HG02623 (cell line): ENCODE results near the gene DNAJC19.
"Not testable (repeated sequence)": the region's sequence is repeated elsewhere in the genome, so short reads cannot be mapped to it uniquely, and the experiment has no call there.

Experiments
- ATAC-seq: cut with Tn5 transposase; IDR thresholded peaks from one replicate; pipeline ENCODE4 v1.9.1; 2021; ENCODE audit warnings: moderate library complexity; ENCODE audit not compliant: unreplicated experiment

Gene DNAJC19

GRCh38 chr3:180989291-180990163 lies at the start of gene DNAJC19:
TSS of gene DNAJC19 (minus strand) at chr3:180989736. CDS start at chr3:180989602, 134 bp downstream.
- ATAC-seq: peak; percentile 98

DNA sequence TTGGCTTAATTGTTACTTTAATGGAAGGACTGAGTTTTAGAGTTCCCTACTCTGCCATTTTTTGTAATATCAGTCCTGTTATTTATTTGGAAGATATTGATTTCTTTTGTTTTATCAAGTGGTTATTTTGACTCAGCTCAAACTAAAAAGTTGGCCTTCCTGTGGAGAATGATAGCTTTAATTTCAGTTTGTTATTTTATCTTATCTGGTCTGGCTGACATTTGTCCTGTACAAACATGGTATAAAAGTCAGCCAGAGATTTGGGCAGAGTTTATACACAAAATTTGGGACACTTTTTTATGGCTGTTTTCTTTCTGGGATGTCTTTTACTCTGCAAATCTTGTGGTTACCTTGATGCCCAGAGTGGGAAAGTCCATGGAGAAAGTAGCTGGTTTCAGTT lies 41.4 kb upstream of the DNAJC19 start:
- ATAC-seq: no peak

GRCh38 chr3:181025204-181025603 lies 35.7 kb upstream of the DNAJC19 start:
- ATAC-seq: no peak

DNA sequence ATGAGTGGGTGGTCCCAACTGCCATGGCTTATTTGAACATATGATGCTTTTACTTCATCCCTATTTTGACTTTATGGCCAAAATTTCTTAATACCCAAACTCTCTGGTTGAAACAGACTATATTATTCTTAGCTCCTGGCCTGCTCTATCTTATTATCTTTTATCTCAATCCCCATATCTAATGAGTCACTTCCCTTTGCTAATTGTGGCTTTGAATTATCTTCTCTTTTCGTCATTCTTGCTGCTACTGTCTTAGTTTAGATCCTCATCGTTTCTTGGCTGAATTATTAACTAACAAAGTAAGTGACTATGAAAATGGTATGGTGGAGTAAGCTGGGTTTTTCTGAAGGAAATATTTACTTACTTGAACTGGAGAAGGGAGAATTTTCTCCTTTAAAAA lies 28.2 kb upstream of the DNAJC19 start:
- no peak for ATAC-seq

DNA sequence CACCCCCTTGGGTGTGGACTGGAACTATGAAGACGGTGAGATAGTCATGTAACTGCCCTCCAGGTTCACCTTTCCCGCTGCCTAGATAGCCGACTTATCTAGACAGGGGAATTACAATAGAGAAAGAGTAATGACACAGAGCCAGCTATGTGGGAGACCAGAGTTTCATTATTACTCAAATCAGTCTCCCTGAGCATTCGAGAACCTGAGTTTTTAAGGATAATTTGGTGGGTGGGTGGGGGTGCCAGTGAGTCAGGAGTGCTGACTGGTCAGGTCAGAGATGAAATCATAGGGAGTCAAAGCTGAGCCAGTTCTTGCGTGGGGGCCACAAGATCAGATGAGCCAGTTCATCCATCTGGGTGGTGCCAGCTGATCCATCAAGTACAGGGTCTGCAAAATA lies 19.7 kb upstream of the DNAJC19 start:
- ATAC-seq: no peak

DNA sequence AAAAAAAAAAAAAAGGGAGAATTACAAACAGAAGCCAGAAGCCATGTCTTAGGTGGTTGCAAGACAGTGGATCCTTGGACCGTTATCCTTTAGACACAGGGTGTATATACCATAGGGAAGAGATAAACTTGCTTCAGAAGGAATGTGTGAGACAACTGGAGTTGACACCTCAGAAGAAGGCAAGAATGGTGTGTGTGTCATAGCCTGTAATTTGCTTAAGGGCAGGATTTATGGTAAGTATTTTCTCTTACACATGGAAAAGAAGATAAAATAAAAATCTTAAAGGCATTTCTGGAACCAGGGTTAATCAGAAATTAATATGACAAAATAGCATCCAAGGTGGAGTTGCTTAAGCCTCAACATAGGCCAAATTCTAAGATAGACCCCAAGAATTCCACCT lies 19.3 kb upstream of the DNAJC19 start:
- ATAC-seq: no peak

DNA sequence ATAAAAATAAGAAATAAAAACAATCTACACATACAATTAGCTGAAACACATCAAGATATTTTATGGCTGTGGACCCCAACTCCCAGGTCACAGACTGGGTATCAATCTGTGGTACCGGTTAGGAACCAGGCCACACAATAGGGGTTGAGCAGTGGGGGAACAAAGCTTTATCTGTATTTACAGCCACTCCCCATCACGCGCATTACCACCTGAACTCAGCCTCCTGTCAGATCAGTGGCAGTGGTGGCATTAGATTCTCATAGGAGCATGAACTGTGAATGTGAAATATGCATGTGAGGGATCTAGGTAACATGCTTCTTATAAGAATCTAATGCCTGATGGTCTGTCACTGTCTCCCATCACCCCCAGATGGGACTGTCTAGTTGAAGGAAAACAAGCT lies 17.7 kb upstream of the DNAJC19 start:
- ATAC-seq: no peak

DNA sequence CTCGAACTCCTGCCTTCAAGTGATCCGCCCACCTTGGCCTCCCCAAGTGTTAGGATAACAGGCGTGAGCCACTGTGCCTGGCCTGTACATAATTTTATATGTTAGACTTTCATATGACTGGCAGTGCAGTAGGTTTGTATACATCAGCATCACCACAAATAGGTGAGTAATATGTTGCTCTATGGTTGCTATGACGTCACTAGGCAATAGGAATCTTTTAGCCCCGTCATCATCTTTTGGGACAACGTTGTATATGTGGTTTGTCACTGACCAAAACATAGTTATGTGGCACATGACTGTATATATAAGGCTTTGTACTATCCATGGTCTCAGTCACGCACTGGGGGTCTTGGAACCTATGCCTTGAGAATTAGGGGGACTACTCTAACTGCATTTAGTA lies 17.0 kb upstream of the DNAJC19 start:
- no peak for ATAC-seq

DNA sequence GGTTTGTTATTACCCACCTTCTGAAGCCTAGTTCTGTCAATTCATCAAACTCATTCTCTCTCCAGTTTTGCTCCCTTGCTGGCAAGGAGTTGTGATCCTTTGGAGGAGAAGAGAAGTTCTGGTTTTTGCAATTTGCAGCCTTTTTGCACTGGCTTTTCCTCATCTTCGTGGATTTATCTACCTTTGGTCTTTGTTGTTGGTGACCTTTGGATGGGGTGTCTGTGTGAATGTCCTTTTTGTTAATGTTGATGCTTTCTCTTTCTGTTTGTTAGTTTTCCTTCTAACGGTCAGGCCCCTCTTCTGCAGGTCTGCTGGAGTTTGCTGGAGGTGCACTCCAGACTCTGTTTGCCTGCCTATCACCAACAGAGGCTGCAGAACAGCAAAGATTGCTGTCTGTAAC lies 13.9 kb upstream of the DNAJC19 start:
- not testable (repeated sequence) for ATAC-seq

DNA sequence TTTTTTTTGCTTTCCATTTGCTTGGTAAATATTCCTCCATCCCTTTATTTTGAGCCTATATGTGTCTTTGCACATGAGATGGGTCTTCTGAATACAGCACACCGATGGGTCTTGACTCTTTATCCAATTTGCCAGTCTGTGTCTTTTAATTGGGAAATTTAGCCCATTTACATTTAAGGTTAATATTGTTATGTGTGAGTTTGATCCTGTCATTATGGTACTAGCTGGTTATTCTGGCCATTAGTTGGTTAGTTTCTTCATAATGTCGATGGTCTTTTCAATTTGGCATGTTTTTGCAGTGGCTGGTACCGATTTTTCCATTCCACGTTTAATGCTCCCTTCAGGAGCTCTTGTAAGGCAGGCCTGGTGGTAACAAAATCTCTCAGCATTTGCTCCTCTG lies 12.8 kb upstream of the DNAJC19 start:
- not testable (repeated sequence) for ATAC-seq

DNA sequence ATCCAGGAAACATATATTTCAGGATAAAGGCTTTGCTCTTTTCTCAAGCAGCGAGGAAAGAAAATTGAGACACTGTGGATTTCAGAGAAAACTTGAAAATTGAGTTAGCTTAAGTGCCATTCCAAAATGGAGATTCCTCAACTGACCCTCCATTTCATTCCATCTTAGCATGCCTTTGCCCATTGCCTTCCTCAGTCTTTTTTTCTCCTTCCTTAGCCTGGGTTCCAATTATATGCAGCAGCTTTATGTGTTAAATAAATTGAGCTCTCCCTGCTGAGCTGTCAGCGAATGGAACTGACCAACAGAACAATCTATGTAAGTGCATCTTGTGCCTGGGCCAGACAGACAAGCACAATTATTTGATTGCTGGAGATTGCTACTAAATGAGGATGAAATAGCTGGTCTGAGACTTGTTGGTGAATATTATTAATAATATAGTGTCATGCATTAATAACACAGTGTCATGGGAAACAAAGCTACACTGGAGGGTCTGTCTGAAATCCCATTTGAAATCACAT lies 6.9 kb upstream of the DNAJC19 start:
- no peak for ATAC-seq

- ATAC-seq: no peak
These were observed 969 bp upstream of the DNAJC19 start for GRCh38 chr3:180990505-180990904.

GRCh38 chr3:180987344-180987743 lies 2.2 kb downstream of the DNAJC19 start:
- ATAC-seq: no peak

DNA sequence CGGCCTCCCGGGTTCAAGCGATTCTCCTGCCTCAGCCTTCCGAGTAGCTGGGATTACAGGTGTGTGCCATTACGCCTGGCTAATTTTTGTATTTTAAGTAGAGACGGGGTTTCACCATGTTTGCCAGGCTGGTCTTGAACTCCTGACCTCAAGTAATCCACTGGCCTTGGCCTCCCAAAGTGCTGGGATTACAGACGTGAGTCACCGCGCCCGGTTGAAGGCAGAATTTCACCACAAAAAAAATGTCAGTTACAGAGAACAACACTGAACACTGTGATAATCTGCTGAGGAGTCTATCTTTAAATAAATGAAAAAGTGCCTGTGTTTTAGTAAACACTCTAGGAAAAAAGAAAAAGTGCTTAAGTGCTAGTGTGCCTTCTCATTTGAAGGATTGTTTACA lies 3.2 kb downstream of the DNAJC19 start:
- ATAC-seq: not testable (repeated sequence)

- no peak for ATAC-seq
These were observed 6.4 kb downstream of the DNAJC19 start for GRCh38 chr3:180983136-180983535.

DNA sequence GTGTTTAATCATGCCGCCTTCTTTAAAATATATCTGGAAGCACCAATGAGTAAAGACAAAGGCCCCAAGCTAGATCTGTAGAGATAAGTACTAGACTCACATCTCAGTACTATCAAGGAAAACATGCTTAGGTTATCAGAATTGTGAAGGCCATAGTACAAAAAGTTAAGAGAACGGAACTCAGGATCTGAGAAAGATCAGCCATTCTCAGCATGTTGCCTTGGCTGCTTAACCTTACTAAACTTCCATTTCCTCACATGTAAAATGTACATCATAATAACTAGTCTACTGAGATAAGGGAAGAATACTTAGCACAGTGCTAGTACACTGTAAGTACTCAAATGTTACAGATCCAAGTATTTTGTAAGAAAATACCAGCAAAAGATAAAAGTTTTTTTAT lies 7.6 kb downstream of the DNAJC19 start:
- ATAC-seq: no peak

DNA sequence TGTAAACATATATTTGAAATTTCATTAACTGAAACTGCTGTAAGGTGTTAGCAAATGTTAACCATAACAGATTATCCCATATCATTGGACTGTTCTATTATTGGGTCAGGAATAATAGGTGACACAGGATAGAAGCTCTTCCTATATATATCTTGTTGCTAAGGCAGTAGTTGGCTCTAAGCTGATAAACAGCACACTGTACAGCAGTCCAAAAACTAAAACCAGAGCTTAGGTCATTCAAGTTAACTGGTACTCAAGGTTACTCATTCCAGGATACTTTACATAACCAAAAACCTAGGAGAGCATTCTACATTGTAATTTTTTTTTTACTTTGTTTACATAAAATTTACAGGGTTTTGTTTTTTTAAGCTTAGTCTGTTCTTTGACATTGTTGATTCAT lies 8.9 kb downstream of the DNAJC19 start:
- ATAC-seq: no peak

GRCh38 chr3:180979961-180980360 lies 9.6 kb downstream of the DNAJC19 start:
- ATAC-seq: no peak

DNA sequence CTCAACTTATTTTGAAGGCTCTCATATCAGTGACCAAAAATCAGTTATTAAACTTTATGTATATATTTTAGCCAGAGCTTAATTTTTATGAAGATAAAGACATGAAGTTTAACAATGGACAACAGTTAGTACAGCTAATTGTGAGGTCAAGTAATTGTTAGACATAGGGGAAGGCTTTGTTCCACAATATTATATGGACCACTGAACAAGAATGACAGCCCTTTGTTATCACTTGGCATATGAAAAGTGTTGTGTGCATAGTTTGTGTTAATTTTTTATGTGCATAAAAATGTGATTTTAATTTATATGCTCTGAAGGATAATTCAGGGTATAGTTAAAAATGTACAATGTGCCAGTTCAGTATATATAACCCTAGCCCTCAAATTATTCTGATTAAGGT lies 12.0 kb downstream of the DNAJC19 start:
- ATAC-seq: no peak

GRCh38 chr3:180974286-180974685 lies 15.2 kb downstream of the DNAJC19 start:
- ATAC-seq: no peak

DNA sequence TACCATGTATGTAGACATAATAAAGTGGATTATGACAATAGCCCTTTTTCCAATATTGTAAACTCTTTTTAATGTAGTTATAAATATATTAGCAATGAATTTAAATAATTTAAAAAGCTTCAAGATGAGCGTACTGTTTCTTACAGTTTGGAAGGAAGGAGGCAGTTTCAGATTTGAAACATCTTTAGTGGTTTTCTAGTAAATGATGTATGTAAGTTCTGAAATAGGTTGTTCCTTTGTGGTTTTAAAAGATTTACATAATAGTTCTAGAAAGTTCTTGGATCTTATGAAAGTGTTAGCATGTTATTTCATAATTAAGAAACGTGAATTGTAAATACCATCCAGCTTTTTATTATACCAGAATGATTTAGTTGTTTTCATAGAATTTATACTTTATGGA lies 16.0 kb downstream of the DNAJC19 start:
- ATAC-seq: peak; percentile 57

GRCh38 chr3:180970931-180971330 lies 18.6 kb downstream of the DNAJC19 start:
- no peak for ATAC-seq

DNA sequence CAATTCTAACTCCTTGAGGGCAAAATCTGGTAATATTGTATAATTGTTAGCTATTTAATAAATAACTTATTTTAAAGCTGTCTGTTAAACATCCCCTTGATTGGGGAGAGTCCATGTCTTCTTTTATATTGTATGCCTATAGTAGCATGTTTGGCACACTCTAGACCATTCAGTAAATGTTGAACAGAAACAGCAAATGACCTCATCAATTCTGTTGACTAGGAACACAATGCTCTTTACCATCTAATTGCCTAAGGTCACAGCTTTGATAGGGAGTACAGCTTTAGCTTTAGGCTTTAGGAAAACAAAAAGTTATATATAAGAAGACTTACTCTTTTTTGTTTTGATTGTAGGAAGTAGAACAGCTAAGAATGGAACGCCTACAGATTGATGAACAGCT lies 27.0 kb downstream of the DNAJC19 start:
- no peak for ATAC-seq
